CD14-positive monocyte (primary cell): ENCODE data around the gene DDX10. TPM values are rescaled to one million over a fixed set of nuclear protein-coding genes. Genes with fewer than 3 reads are reported as not detected.

Experiments used
- DNase-seq, 3 donors: peaks; one replicate each; pipeline ENCODE4 v3.0.0-alpha.2; 2011 to 2022
- H2AFZ ChIP-seq: 2 replicates; pipeline ENCODE4 v1.6.0; 2012; ENCODE audit warnings: mild to moderate bottlenecking, low read depth, low read length, inconsistent platforms; ENCODE audit not compliant: insufficient read depth, poor library complexity, severe bottlenecking
- H3K27ac ChIP-seq, 2 donors: 1 replicate in 1 of 2; 2 replicates in 1 of 2; pipeline ENCODE4 v1.5.1; 2012 to 2013; ENCODE audit warnings: low read length in 2 of 2, control low read depth in 1 of 2, inconsistent platforms in 1 of 2, low read depth in 1 of 2, mild to moderate bottlenecking in 1 of 2
- H3K27me3 ChIP-seq, 2 donors: one replicate each; pipeline versions ENCODE4 v1.6.0 to v1.6.1; 2011 to 2013; ENCODE audit warnings: low read length in 2 of 2; ENCODE audit not compliant: control insufficient read depth in 2 of 2, insufficient read depth in 2 of 2
- H3K36me3 ChIP-seq, 2 donors: replicated peaks in 1 of 2; 1 replicate in 1 of 2; 2 replicates in 1 of 2; pipeline versions ENCODE4 v1.5.1 to v1.6.1; 2012 to 2013; ENCODE audit warnings: low read length in 2 of 2, control low read depth in 1 of 2, inconsistent platforms in 1 of 2, mild to moderate bottlenecking in 1 of 2; ENCODE audit not compliant: insufficient read depth in 2 of 2, control insufficient read depth in 1 of 2
- H3K4me1 ChIP-seq, 2 donors: 1 replicate in 1 of 2; 2 replicates in 1 of 2; pipeline versions ENCODE4 v1.5.1 to v1.6.1; 2012 to 2013; ENCODE audit warnings: low read length in 2 of 2, control low read depth in 1 of 2, inconsistent platforms in 1 of 2, mild to moderate bottlenecking in 1 of 2, moderate library complexity in 1 of 2; ENCODE audit not compliant: insufficient read depth in 2 of 2, control insufficient read depth in 1 of 2
- H3K4me2 ChIP-seq: replicated peaks from 2 replicates; pipeline ENCODE3; 2012; ENCODE audit warnings: low read length, moderate library complexity, mild to moderate bottlenecking; ENCODE audit not compliant: poor library complexity, severe bottlenecking; ENCODE audit errors: extremely low read depth
- H3K4me3 ChIP-seq, 3 experiments: fragments of 200-600 bp in 1 of 3; sonication (generic) in 1 of 3; replicated peaks in 1 of 3; 1 replicate in 2 of 3; 2 replicates in 1 of 3; pipeline ENCODE4 v1.5.1; 2011 to 2013; ENCODE audit warnings: low read length in 3 of 3, mild to moderate bottlenecking in 3 of 3, control low read depth in 2 of 3, low read depth in 2 of 3, inconsistent platforms in 1 of 3, moderate library complexity in 1 of 3
- H3K79me2 ChIP-seq: 2 replicates; pipeline ENCODE4 v1.6.0; 2012; ENCODE audit warnings: mild to moderate bottlenecking, control low read depth, inconsistent platforms, low read length, moderate library complexity; ENCODE audit not compliant: insufficient read depth
- H3K9ac ChIP-seq: 2 replicates; pipeline ENCODE4 v1.6.0; 2017; ENCODE audit warnings: low read length, mild to moderate bottlenecking; ENCODE audit not compliant: insufficient read depth, poor library complexity, severe bottlenecking
- H3K9me3 ChIP-seq, 2 donors: replicated peaks in 1 of 2; 1 replicate in 1 of 2; 2 replicates in 1 of 2; pipeline versions ENCODE4 v1.5.1 to v1.6.1; 2012 to 2013; ENCODE audit warnings: low read length in 2 of 2, control low read depth in 1 of 2; ENCODE audit not compliant: control insufficient read depth in 1 of 2, insufficient read depth in 1 of 2
- H4K20me1 ChIP-seq: 2 replicates; pipeline ENCODE4 v1.6.0; 2012; ENCODE audit warnings: mild to moderate bottlenecking, low read length, control low read depth, moderate library complexity; ENCODE audit not compliant: insufficient read depth
- H3K27ac Mint-ChIP-seq, 7 donors: one replicate each; pipeline ENCODE4 v1.8.0; 2020; ENCODE audit warnings: mild to moderate bottlenecking in 7 of 7, mixed read lengths in 7 of 7, moderate library complexity in 6 of 7, inconsistent platforms in 2 of 7
- H3K27me3 Mint-ChIP-seq, 3 donors: one replicate each; pipeline ENCODE4 v1.8.0; 2021 to 2022; ENCODE audit warnings: low read depth in 3 of 3, mild to moderate bottlenecking in 3 of 3, mixed read lengths in 3 of 3, moderate library complexity in 3 of 3, inconsistent platforms in 1 of 3
- H3K36me3 Mint-ChIP-seq, 2 donors: one replicate each; pipeline ENCODE4 v1.8.0; 2020; ENCODE audit warnings: mixed read lengths in 2 of 2, inconsistent platforms in 1 of 2, mild to moderate bottlenecking in 1 of 2
- H3K4me1 Mint-ChIP-seq: one replicate; pipeline ENCODE4 v1.8.0; 2020; ENCODE audit warnings: mild to moderate bottlenecking, mixed read lengths
- H3K4me3 Mint-ChIP-seq, 2 donors: one replicate each; pipeline ENCODE4 v1.8.0; 2020; ENCODE audit warnings: mild to moderate bottlenecking in 2 of 2, mixed read lengths in 2 of 2, moderate library complexity in 1 of 2
- H3K9me3 Mint-ChIP-seq, 7 donors: one replicate each; pipeline ENCODE4 v1.8.0; 2020 to 2022; ENCODE audit warnings: mixed read lengths in 7 of 7, mild to moderate bottlenecking in 6 of 7, moderate library complexity in 6 of 7, inconsistent platforms in 2 of 7
- WGBS: methylation state at CpG from one replicate; pipeline ENCODE4 v1.1.5; 2013; ENCODE audit warnings: missing lambda C conversion rate; ENCODE audit not compliant: insufficient coverage; 5-methylcytosine and 5-hydroxymethylcytosine counted together
- intact Hi-C, 2 donors: fragments of 100-400 bp; cut with micrococcal nuclease; formaldehyde crosslinking; loops; one replicate each; pipeline versions ENCODE4 v1.15.0 to v1.15.1; 2023
- polyA plus RNA-seq, 3 donors: library from polyadenylated mRNA; depleted of rRNA in 1 of 3; unstranded in 2 of 3; stranded (reverse) in 1 of 3; fragments of 300-500 nt in 2 of 3; fragments of >200 nt in 1 of 3; fragmentation: Illumina TruSeq in 2 of 3; gene quantifications; 1 replicate in 2 of 3; 2 replicates in 1 of 3; pipeline ENCODE4 v1.2.3, GENCODE V29; 2012 to 2021
- TF ChIP-seq, protein P1 (sequence below): fragments of 200-600 bp; IDR thresholded peaks from one replicate; pipeline ENCODE4 v1.8.0; 2022; ENCODE audit warnings: antibody characterized with exemption, mild to moderate bottlenecking

DDX10 gene
- polyA plus RNA-seq, 3 donors: 5.0 to 6.3 (median 5.3) TPM

DNA sequence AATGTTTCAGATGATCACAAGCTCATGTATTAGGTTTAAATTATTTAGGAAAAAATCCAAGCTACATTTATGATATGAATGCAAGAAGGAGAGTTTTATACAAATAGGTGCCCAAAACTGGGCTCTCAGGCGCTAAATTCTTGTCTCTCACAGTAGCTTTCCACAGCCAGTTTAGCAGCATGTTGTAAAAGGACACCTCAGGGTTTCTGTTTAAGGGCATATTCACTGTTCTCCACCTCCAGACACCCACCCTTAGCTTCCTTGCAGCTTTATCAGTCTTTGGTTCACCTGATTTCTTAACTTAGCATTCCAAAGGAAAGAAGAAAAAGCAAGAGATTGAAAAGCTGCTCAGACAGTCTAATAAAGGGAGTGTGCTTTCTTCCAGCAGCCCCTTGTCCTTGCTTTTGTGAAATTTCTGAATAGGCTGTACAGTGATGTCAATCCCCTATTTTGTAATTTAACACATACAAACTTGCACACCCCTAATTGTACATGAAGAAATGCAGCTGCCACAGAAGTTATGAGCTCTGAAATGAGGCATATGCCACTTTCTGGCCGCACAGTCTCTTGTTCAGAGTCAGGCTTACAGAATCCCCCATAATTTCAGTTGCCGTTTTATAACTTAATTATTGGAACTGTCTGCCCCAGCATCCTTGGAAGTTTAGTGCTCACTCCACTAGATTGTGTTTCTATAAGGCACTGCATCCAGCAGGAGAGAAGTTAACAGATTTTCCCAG, 262.1 kb downstream of the DDX10 start:
- Histone ChIP-seq H3K9me3 (no peaks in the 10 kb centered on the region), H3K27me3 (no peaks in the 10 kb centered on the region), H3K4me1 (no peaks in the 10 kb centered on the region), H3K4me2 (no peak overlapping the region), H3K36me3 (no peaks in the 10 kb centered on the region), H4K20me1 (no peaks in the 10 kb centered on the region), H3K79me2 (no peaks in the 10 kb centered on the region), H3K4me3 (no peak overlapping the region), H3K9ac (no peak overlapping the region), H2AFZ (no peak overlapping the region), H3K27ac (no peak overlapping the region)
- H3K9me3 Mint-ChIP-seq: no peaks in the 10 kb centered on the region
- no peak overlapping the region for H3K4me3 Mint-ChIP-seq
- peaks cover 0 to 2% (median 0%) of the 10 kb centered on the region in 3 donors for H3K27me3 Mint-ChIP-seq
- WGBS: 100% methylated on average over 2 of the region's 3 CpGs
- no peak overlapping the region for H3K27ac Mint-ChIP-seq
- DNase-seq: no peak
- peaks cover 2 to 3% of the 10 kb centered on the region in 2 donors for H3K36me3 Mint-ChIP-seq
- no peaks in the 10 kb centered on the region for H3K4me1 Mint-ChIP-seq
- intact Hi-C loops: no loop called here
- TF ChIP-seq, protein P1, sequence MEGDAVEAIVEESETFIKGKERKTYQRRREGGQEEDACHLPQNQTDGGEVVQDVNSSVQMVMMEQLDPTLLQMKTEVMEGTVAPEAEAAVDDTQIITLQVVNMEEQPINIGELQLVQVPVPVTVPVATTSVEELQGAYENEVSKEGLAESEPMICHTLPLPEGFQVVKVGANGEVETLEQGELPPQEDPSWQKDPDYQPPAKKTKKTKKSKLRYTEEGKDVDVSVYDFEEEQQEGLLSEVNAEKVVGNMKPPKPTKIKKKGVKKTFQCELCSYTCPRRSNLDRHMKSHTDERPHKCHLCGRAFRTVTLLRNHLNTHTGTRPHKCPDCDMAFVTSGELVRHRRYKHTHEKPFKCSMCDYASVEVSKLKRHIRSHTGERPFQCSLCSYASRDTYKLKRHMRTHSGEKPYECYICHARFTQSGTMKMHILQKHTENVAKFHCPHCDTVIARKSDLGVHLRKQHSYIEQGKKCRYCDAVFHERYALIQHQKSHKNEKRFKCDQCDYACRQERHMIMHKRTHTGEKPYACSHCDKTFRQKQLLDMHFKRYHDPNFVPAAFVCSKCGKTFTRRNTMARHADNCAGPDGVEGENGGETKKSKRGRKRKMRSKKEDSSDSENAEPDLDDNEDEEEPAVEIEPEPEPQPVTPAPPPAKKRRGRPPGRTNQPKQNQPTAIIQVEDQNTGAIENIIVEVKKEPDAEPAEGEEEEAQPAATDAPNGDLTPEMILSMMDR: no peak

DNA sequence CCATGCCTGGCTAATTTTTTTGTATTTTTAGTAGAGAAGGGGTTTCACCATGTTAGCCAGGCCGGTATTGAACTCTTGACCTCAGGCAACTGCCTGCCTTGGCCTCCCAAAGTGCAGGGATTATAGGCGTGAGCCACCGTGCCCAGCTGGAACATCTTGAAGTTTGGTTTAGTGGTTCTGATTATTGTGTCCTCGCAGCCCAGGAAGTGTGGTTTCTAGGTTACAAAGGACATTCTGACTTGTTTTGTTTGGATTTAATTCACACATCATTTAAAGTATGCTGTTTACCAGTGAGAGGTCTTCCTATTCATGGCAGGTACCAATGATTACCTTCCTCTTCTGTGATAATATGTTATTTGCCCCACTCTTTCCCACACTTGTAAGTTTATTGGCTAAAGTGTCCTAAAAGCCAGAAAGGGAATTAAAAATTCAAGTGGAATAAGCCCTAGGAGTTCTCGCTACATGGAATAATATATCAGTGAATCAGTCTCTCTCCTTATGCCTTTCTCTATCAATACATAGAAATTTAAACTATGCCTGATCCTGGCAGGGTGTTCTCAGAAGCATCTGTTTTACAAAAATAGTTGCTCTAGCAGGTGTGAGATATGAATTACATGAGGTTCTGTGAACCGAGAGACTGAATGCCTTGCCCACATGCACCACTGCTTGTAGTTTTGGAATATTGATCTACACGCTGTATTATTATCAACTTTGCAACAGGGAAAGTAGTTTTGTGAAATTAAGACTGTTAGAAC, 263.1 kb downstream of the DDX10 start:
- no peak for DNase-seq
- Histone ChIP-seq H2AFZ (no peak overlapping the region), H3K4me3 (no peak overlapping the region), H3K79me2 (no peaks in the 10 kb centered on the region), H3K4me1 (no peaks in the 10 kb centered on the region), H3K9ac (no peak overlapping the region), H3K27ac (no peak overlapping the region), H3K27me3 (no peaks in the 10 kb centered on the region), H3K9me3 (no peaks in the 10 kb centered on the region), H3K4me2 (no peak overlapping the region), H3K36me3 (no peaks in the 10 kb centered on the region), H4K20me1 (no peaks in the 10 kb centered on the region)
- WGBS: 93% methylated on average over 4 of the region's 7 CpGs
- peaks cover 2 to 5% of the 10 kb centered on the region in 2 donors for H3K36me3 Mint-ChIP-seq
- peak overlapping the region in 1 of 7 donors; percentile 20 for H3K27ac Mint-ChIP-seq
- TF ChIP-seq, protein P1: no peak
- peaks cover 0 to 2% (median 0%) of the 10 kb centered on the region in 3 donors for H3K27me3 Mint-ChIP-seq
- H3K4me3 Mint-ChIP-seq: no peak overlapping the region
- intact Hi-C loops: no loop called here
- H3K9me3 Mint-ChIP-seq: peaks cover 0 to 2% (median 0%) of the 10 kb centered on the region in 7 donors
- H3K4me1 Mint-ChIP-seq: no peaks in the 10 kb centered on the region
